Sciatic nerve (tissue), 2 donors: Measurements from ENCODE around the gene LPIN1. TPM values are rescaled to one million over a fixed set of nuclear protein-coding genes. Genes with fewer than 3 reads are reported as not detected.
A peak's percentile ranks its signal among the peaks of the same experiment; 100 is the strongest.

Experiments
- ATAC-seq: fragments of 200-7000 bp; cut with Tn5 transposase; one replicate; pipeline ENCODE4 v1.9.1; 2020; ENCODE audit warnings: mild to moderate bottlenecking, moderate library complexity
- DNase-seq: peaks from one replicate; pipeline ENCODE4 v3.0.0-alpha.2; 2020; ENCODE audit warnings: low spot score
- intact Hi-C: fragments of 100-400 bp; cut with DNase I; formaldehyde crosslinking; loops from one replicate; pipeline ENCODE4 v1.14.2; 2022
- total RNA-seq: library from RNA; stranded (reverse); fragmentation: NEBNext Ultra II Directional; extraction: Animal tissue kit (Norgen Biotek cat#: 25700); gene quantifications from one replicate; pipeline ENCODE4 v1.2.1, GENCODE V29; 2021
- donor health status: DM: no; HTN: no; CAD: no.
- donor health status: DM: no; HTN: no; CAD: no.

Gene LPIN1
- total RNA-seq, result 141 TPM

GRCh38 chr2:11746376-11746806 is at the start of gene LPIN1:
Gene LPIN1, plus strand, starts transcription at chr2:11746632. Its CDS starts 18,910 bp downstream, at chr2:11765542.
- DNase-seq, result peak; percentile 94
- ATAC-seq, result peak; percentile 78
- intact Hi-C loops, result loop anchor here (5.0 kb wide), 1 partner anchor 54 kb away; no protein-coding TSS in a partner anchor

- DNase-seq (no peak), ATAC-seq (no peak)
- intact Hi-C loops, result no loop called here
Measured at GRCh38 chr2:11696736-11697102, 49.7 kb upstream of the LPIN1 start.

- ATAC-seq, result peak; percentile 52
- intact Hi-C loops, result no loop called here
- DNase-seq, result no peak
Measured at GRCh38 chr2:11697103-11697871, 49.1 kb upstream of the LPIN1 start.

- intact Hi-C loops, result no loop called here
- DNase-seq, result no peak
- ATAC-seq, result peak; percentile 89
Measured at GRCh38 chr2:11698009-11698922, 48.2 kb upstream of the LPIN1 start.

- ATAC-seq (no peak), DNase-seq (no peak)
- intact Hi-C loops, result no loop called here
Measured at GRCh38 chr2:11699686-11700670, 46.5 kb upstream of the LPIN1 start.

- ATAC-seq (no peak), DNase-seq (no peak)
- intact Hi-C loops, result no loop called here
Measured at GRCh38 chr2:11701206-11701605, 45.2 kb upstream of the LPIN1 start.

GRCh38 chr2:11701751-11702301 is 44.6 kb upstream of the LPIN1 start:
- peak; percentile 6 for ATAC-seq
- intact Hi-C loops, result no loop called here
- no peak for DNase-seq

- DNase-seq, result no peak
- no peak for ATAC-seq
- intact Hi-C loops, result no loop called here
Measured at GRCh38 chr2:11702946-11703345, 43.5 kb upstream of the LPIN1 start.

GRCh38 chr2:11703700-11704099 is 42.7 kb upstream of the LPIN1 start:
- intact Hi-C loops, result no loop called here
- ATAC-seq (no peak), DNase-seq (no peak)

- ATAC-seq (no peak), DNase-seq (no peak)
- intact Hi-C loops, result no loop called here
Measured at GRCh38 chr2:11705063-11705462, 41.4 kb upstream of the LPIN1 start.

- DNase-seq (no peak), ATAC-seq (no peak)
- intact Hi-C loops, result no loop called here
Measured at GRCh38 chr2:11705711-11706110, 40.7 kb upstream of the LPIN1 start.

GRCh38 chr2:11708106-11708505 is 38.3 kb upstream of the LPIN1 start:
- intact Hi-C loops, result no loop called here
- DNase-seq, result no peak
- ATAC-seq, result no peak

GRCh38 chr2:11709293-11709692 is 37.1 kb upstream of the LPIN1 start:
- intact Hi-C loops, result no loop called here
- ATAC-seq (no peak), DNase-seq (no peak)

GRCh38 chr2:11710210-11710609 is 36.2 kb upstream of the LPIN1 start:
- intact Hi-C loops, result no loop called here
- DNase-seq, result no peak

GRCh38 chr2:11710632-11711353 is 35.6 kb upstream of the LPIN1 start:
- peak; percentile 34 for ATAC-seq
- intact Hi-C loops, result no loop called here
- no peak for DNase-seq

More at GRCh38 chr2:11710210-11710609, 36.2 kb upstream of the LPIN1 start:
- peak; percentile 51 for ATAC-seq

- intact Hi-C loops, result no loop called here
- DNase-seq (no peak), ATAC-seq (no peak)
Measured at GRCh38 chr2:11711354-11711716, 35.1 kb upstream of the LPIN1 start.

- DNase-seq, result no peak
- no peak for ATAC-seq
- intact Hi-C loops, result no loop called here
Measured at GRCh38 chr2:11711751-11712150, 34.7 kb upstream of the LPIN1 start.

GRCh38 chr2:11712866-11713265 is 33.6 kb upstream of the LPIN1 start:
- no peak for ATAC-seq
- intact Hi-C loops, result no loop called here
- no peak for DNase-seq
